Stimulated activated naive CD4-positive, alpha-beta T cell (primary cell): ENCODE data around the gene STIL.
A peak's percentile ranks its signal among the peaks of the same experiment; 100 is the strongest.
"Not testable (repeated sequence)": the region's sequence is repeated elsewhere in the genome, so short reads cannot be mapped to it uniquely, and the experiment has no call there.

ENCODE experiments used
- DNase-seq, 6 experiments: peaks; one replicate each; lab custom pipeline; 2025; lab: John Stamatoyannopoulos, UW

Gene STIL

GRCh38 chr1:47319968-47320367 lies 6.0 kb upstream of the STIL start:
- not testable (repeated sequence) for DNase-seq

- no peak for DNase-seq
These were observed 3.9 kb upstream of the STIL start for GRCh38 chr1:47317841-47318240.

DNA sequence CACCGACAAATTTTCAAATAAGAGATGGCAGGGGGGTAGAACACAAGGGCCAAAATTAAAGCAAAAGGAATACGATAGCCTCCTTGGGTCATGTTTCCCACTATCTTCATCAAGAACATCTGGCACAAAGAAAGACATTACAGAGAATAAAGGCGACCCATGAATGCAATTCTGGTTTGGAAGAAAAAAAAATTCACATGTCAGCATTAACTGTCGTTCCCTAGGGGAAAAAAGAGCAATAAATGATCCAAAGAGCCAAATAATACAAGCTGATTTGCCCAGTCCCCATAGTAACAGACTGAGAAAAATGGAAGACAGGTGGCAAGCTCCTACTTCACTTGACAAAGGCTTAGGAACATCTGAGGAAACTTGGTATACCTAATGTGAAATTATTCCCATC lies 4.5 kb downstream of the STIL start:
- no peak for DNase-seq

DNA sequence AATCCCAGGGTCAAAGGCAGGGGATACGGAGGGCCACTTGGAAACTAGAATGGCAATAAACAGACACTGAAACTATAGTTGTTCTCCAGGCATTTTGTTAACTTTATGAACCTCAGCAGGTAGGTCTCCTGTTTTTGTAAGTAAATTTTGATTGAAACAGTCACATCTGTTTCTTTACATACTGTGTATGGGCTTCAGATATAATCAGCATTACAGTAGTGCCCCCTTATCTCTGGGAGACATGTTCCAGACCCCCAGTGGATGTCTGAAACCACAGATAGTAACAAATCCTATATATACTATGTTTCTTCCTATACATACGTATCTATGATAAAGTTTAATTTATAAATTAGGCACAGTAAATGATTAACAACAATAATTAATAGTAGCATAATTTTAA lies 11.5 kb downstream of the STIL start:
- DNase-seq = no peak

- no peak for DNase-seq
These were observed 15.8 kb downstream of the STIL start for GRCh38 chr1:47298025-47298699.

GRCh38 chr1:47295579-47295978 lies 18.4 kb downstream of the STIL start:
- no peak for DNase-seq

- not testable (repeated sequence) for DNase-seq
These were observed 19.1 kb downstream of the STIL start for GRCh38 chr1:47294863-47295262.

GRCh38 chr1:47288116-47288515 lies 25.8 kb downstream of the STIL start:
- DNase-seq = not testable (repeated sequence)

DNA sequence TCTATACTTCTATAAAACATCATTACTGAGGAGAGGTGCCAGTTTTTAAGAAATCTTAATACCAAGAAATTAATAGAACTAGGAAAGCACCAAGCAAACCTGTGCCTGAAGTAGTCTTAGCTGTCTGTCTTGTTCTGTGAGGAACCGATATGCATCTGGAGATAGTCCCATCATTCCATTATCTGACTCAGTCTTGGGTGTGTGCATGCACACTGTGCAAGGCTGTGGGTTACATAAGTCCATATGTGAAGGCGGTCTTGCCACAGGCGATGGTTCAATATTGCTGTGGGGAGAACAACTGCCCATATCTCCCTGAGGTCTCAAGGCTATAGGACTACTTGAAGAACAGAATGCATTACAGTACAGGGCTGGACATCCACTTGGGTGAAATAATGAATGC lies 33.8 kb downstream of the STIL start:
- no peak for DNase-seq

DNA sequence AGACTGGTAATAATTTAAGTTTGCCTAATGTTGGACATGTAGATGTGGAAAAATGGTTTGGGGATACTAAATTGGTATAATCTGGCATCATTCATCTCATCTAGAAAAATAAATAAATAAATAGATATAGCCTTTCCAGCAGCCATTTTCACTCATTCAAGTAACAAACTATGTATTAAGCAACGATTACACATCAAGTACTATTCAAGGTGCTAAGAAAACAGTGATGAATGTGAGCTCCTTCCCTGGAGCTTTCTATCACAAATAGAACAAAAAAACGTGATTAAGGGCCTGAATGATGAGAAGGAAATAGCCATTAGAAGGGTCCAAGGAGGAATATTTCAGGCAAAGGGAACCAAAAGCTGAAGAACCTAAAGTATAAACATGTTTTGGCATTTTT lies 37.1 kb downstream of the STIL start:
- no peak for DNase-seq

- not testable (repeated sequence) for DNase-seq
These were observed 38.1 kb downstream of the STIL start for GRCh38 chr1:47275811-47276210.

- not testable (repeated sequence) for DNase-seq
These were observed 48.4 kb downstream of the STIL start for GRCh38 chr1:47265529-47265928.

DNA sequence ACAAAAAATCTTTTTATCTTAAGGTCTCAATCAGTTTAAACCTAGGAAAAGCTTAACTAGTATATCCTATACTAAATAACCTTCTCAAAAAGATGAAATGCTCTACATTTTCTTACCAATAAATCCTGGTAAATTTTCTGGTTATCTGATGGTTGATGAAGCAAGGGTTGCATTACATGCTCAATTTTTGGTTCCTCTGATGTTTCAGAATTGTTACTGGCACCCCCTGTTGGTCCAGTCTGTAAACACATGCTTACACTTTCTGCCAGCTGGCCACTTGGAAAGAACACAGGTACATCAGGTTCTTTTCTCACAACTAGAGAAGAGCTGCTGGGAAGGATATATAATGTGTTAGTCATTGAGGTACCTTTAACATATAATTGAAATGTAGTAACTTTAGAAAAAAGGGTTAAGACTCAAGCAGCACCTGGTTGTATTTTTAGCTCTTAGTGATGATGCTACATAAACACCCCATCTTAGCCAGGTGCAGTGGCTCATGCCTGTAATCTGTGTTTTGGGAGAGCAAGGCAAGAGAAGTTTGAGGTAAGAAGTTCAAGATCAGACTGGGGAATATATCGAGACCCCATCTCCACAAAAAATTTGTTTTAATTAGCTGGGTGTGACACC lies 51.0 kb downstream of the STIL start:
- peak in 2 of 6 experiments; percentile 14 to 15 for DNase-seq

GRCh38 chr1:47257224-47257623 lies 56.7 kb downstream of the STIL start:
- no peak for DNase-seq

GRCh38 chr1:47252795-47253194 lies 61.2 kb downstream of the STIL start:
- no peak for DNase-seq

DNA sequence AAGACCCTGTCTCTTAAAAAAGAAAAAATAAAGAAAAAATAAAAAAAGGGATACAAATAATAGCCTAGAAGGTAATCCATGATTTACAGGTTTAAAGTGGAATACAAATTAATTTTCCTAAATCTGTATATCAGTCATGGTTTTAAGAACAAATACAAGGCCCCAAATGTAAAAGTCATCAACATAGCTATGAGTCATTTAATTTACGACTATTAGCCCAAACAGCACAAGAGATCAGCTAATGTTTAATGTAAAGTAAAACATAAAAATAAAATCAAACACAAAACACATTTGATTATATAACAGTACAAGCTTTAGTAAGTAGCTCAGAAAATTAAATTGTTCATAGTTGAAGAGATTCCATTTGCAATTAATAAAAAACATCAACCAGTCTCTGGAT lies 61.6 kb downstream of the STIL start:
- no peak for DNase-seq

DNA sequence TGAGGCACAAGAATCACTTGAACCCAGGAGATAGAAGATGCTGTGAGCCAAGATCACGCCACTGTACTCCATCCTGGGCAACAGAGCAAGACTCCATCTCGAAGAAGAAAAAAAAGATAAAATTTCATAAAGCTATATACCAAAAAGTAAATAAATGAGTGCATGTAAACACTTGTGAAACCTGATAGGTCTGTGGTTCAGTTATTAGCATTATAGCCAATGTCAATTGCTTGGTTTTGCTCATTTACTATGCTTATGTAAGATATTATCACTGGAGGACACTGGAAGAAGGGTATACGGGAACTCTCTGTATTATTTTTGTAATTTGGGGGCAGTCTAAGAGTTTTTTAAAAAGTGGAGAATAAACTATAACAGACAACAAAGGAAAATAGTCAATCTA lies 64.2 kb downstream of the STIL start:
- DNase-seq = no peak

DNA sequence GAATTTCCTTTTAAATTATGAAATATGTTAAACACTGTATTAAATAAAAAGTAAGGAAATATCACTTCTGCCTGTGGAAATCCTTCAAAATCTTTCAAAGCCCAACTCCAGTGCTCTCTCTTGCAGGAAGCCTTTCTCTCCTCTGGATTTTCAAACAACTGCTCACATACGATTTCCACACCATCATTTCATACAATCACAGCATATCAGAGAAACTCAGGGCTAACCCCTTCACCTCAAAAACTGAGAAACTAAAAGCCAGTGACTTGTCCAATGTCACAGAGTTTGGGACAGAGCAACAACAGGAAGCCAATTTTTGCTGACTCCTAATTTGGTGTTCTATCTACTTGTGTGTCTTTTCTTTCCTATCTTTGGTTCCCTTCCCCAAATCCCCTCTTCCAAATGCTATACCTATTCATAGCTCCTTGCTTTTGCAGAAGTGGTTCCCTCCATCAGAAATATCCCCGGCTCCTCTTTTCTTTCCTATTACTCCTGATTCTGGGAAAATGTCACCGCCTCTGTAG lies 69.5 kb downstream of the STIL start:
- DNase-seq = no peak

DNA sequence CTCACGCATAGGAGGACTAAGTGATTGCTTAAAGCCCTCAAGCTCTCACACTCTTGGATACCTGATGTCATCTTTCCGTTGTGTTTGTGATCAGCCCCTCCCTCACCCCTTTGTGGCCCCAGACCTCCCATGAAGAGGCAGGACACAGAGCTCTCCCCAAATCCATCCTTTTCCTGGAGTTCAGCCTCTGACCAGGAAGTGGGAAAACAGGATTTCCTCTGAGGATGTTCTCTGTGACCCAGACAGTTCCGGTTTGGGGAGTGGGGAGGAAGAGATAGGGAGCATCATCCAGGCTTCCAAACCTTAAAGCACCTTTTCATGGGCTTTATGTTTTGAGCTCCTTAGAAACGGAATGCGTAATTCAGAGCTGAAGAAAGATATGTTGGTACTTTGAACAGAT lies 70.0 kb downstream of the STIL start:
- no peak for DNase-seq

DNA sequence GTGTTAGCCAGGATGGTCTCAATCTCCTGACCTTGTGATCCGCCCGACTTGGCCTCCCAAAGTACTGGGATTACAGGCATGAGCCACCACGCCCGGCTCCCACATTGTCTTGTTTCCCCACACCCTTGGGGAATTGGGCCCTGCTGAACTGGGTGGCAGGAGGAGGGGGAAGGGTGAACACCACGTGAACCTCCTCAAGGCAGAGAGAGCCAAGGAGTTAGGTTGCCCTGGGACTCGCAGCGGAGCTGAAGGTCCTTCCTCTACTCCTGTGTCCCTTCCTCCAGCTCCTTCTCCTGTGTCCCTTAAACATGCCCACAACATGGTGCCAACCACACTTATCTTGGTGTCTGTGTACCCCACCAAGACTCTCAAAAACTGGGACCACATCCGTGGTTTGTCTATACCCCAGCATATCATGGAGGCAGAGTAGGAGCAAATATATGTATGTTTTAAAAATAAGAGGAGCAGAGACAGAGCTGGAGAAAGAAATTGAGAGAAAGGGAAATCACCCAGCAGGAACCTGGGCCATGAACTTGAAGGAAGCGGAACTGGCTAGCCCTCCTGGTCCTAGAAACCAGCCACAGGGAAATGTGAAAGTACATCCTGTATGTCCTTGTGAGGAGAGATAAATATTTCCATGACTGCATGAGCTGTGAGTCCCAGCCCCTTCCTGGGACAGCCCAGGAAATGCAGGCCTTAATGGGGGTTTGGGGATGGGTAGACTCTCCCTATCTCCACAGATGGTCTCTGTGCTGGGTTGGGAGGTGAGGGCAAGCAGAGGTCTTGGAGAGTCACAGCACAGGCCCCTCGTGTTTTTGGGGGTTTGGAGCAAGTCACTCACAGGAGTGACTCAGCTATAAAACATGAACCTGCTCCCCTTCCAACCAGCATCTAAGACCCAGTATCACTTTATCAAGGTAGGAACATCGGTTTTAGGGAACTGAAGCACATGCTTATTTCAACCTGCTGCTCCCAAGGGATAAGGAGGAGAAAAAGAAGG lies 72.5 kb downstream of the STIL start:
- DNase-seq = no peak

DNA sequence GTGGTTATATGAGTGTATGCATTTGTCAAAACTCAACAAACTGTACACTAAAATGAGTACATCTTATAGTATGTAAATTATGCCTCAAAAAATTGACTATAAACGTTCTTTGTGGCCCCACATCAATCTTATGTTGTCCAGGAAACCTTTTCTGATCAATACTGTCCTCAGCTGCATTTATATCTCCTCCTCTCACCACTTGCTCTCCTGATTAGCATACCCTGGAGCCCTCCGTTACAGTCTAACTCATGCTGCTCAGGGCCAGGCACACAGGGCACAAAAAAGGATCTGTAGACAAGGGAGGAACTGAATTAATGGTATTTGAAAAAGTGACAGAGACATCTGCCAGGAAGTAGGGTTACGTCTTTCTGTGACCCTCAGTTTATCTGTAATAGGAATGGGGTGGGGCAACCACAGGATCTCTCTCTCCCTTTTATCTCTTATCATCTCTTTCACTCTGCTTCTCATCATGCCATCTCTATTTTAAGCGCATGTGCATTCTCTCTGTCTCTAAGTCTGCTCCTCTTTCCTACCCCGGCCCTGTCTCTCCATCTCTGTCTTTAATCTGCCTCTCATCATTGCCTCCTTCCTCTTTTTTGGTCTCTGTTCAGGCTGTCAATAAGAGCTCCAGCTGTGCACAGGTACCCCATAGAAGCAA lies 74.9 kb downstream of the STIL start:
- no peak for DNase-seq

- DNase-seq = no peak
These were observed 78.1 kb downstream of the STIL start for GRCh38 chr1:47235806-47236205.
